CD4-positive, alpha-beta T cell (primary cell): ENCODE data around the gene ETF1. TPM values are rescaled to one million over a fixed set of nuclear protein-coding genes. Genes with fewer than 3 reads are reported as not detected.

Experiments used
- ATAC-seq: fragments of 200-7000 bp; cut with Tn5 transposase; one replicate; pipeline ENCODE4 v1.10.0; 2022; ENCODE audit warnings: mild to moderate bottlenecking; ENCODE audit not compliant: poor library complexity
- CTCF ChIA-PET: fragments of 350-600 bp; sonication (Branson Sonifier 250); formaldehyde crosslinking; loops from one replicate; lab custom pipeline; 2021; ENCODE audit warnings: antibody characterized with exemption, inconsistent platforms; lab: Charles Lee
- POLR2A ChIA-PET: fragments of 350-600 bp; sonication (Branson Sonifier 250); formaldehyde crosslinking; loops from one replicate; lab custom pipeline; 2021; ENCODE audit warnings: antibody characterized with exemption, inconsistent platforms; lab: Charles Lee
- DNase-seq, 14 experiments: peaks; one replicate each; pipeline ENCODE4 v3.0.0-alpha.2; 2013 to 2020; ENCODE audit warnings: mixed read lengths in 2 of 14
- H3K27ac ChIP-seq, 2 donors: one replicate each; pipeline versions ENCODE4 v1.5.1 to v1.7.0; 2013; ENCODE audit warnings: low read length in 2 of 2, low read depth in 1 of 2, mild to moderate bottlenecking in 1 of 2
- H3K27me3 ChIP-seq, 2 experiments: 1 replicate in 1 of 2; 2 replicates in 1 of 2; pipeline versions ENCODE4 v1.6.1 to v1.7.0; 2013; ENCODE audit warnings: low read length in 2 of 2, control low read depth in 1 of 2, mild to moderate bottlenecking in 1 of 2, moderate library complexity in 1 of 2; ENCODE audit not compliant: insufficient read depth in 2 of 2, control insufficient read depth in 1 of 2
- H3K36me3 ChIP-seq: one replicate; pipeline ENCODE4 v1.6.1; 2013; ENCODE audit warnings: low read length, control low read depth; ENCODE audit not compliant: insufficient read depth
- H3K4me1 ChIP-seq: one replicate; pipeline ENCODE4 v1.6.1; 2013; ENCODE audit warnings: low read length, control low read depth; ENCODE audit not compliant: insufficient read depth
- H3K4me3 ChIP-seq: one replicate; pipeline ENCODE4 v1.5.1; 2013; ENCODE audit warnings: mild to moderate bottlenecking, low read length, moderate library complexity
- H3K9me3 ChIP-seq, 2 experiments: 1 replicate in 1 of 2; 2 replicates in 1 of 2; pipeline versions ENCODE4 v1.6.1 to v1.7.0; 2013; ENCODE audit warnings: low read length in 2 of 2, mild to moderate bottlenecking in 2 of 2, control low read depth in 1 of 2, moderate library complexity in 1 of 2; ENCODE audit not compliant: control insufficient read depth in 1 of 2, insufficient read depth in 1 of 2
- H3K27ac Mint-ChIP-seq: one replicate; pipeline ENCODE4 v1.8.0; 2020; ENCODE audit warnings: mixed read lengths
- H3K27me3 Mint-ChIP-seq: one replicate; pipeline ENCODE4 v1.8.0; 2021; ENCODE audit warnings: mixed read lengths
- H3K36me3 Mint-ChIP-seq: one replicate; pipeline ENCODE4 v1.8.0; 2021; ENCODE audit warnings: low read depth, mixed read lengths
- H3K4me1 Mint-ChIP-seq: one replicate; pipeline ENCODE4 v1.8.0; 2021; ENCODE audit warnings: low read depth, mixed read lengths
- H3K4me3 Mint-ChIP-seq: one replicate; pipeline ENCODE4 v1.8.0; 2020; ENCODE audit warnings: mild to moderate bottlenecking, mixed read lengths
- H3K9me3 Mint-ChIP-seq: one replicate; pipeline ENCODE4 v1.8.0; 2020; ENCODE audit warnings: mixed read lengths
- CTCF ChIP-seq: fragments of 200-600 bp; IDR thresholded peaks from one replicate; pipeline ENCODE4 v1.8.0; 2022; ENCODE audit warnings: antibody characterized with exemption, mild to moderate bottlenecking
- intact Hi-C, 2 experiments: fragments of 100-400 bp; cut with DNase I in 1 of 2; cut with micrococcal nuclease in 1 of 2; formaldehyde crosslinking; loops; one replicate each; pipeline versions ENCODE4 v1.15.1 to v1.9.0; 2023 to 2025; cut with DNase I, micrococcal nuclease
- total RNA-seq, 174 experiments: library from RNA in 2 of 174; stranded (reverse) in 2 of 174; gene quantifications; one replicate each; pipeline ENCODE4 v1.2.3 and lab custom pipeline; 2021 to 2026

Gene ETF1
- total RNA-seq, 2 experiments from 2014 or later = 178 to 187 TPM

- DNase-seq (no peak), ATAC-seq (no peak)
- no peaks in the 10 kb centered on the region for H3K9me3 ChIP-seq
- no peak overlapping the region for H3K4me3 ChIP-seq
- Mint-ChIP-seq H3K27me3 (no peaks in the 10 kb centered on the region), H3K4me1 (peaks cover 26% of the 10 kb centered on the region), H3K4me3 (peak overlapping the region; percentile 96), H3K36me3 (peaks cover 20% of the 10 kb centered on the region), H3K9me3 (no peaks in the 10 kb centered on the region), H3K27ac (peak overlapping the region; percentile 79)
- no peak for TF ChIP-seq CTCF
- ChIA-PET POLR2A (no interaction called here), CTCF (no interaction called here)
- peaks cover 9% of the 10 kb centered on the region for H3K36me3 ChIP-seq
- peaks cover 47% of the 10 kb centered on the region for H3K4me1 ChIP-seq
- no peak overlapping the region for H3K27ac ChIP-seq
- H3K27me3 ChIP-seq = no peaks in the 10 kb centered on the region
- intact Hi-C loops = loop anchor here in 1 of 2 experiments (10.0 kb wide), 2 partner anchors 107 to 937 kb away; partner anchors contain the start of genes HSPA9 and SPATA24
Measured at GRCh38 chr5:138467711-138468132, 75.3 kb downstream of the ETF1 start.

GRCh38 chr5:138466900-138467710 is 75.9 kb downstream of the ETF1 start:
- H3K9me3 Mint-ChIP-seq = no peaks in the 10 kb centered on the region
- DNase-seq = no peak
- no peaks in the 10 kb centered on the region for H3K27me3 ChIP-seq
- no peaks in the 10 kb centered on the region for H3K9me3 ChIP-seq
- peaks cover 47% of the 10 kb centered on the region for H3K4me1 ChIP-seq
- intact Hi-C loops = loop anchor here in 1 of 2 experiments (1.0 to 10.0 kb wide), 3 partner anchors 24 to 938 kb away; partner anchors contain the start of genes HSPA9 and SPATA24
- no peak overlapping the region for H3K27ac ChIP-seq
- ChIA-PET CTCF (interaction anchor here (0.5 to 4.7 kb wide), 4 partner anchors 17 to 81 kb away, joined by 3 to 38 read pairs (median 18); no protein-coding TSS in a partner anchor), POLR2A (no interaction called here)
- TF ChIP-seq CTCF = no peak
- peaks cover 20% of the 10 kb centered on the region for H3K36me3 Mint-ChIP-seq
- H3K27ac Mint-ChIP-seq = peak overlapping the region; percentile 79
- H3K4me3 Mint-ChIP-seq = peak overlapping the region; percentile 96
- H3K4me1 Mint-ChIP-seq = peaks cover 26% of the 10 kb centered on the region
- peaks cover 9% of the 10 kb centered on the region for H3K36me3 ChIP-seq
- no peak for ATAC-seq
- H3K27me3 Mint-ChIP-seq = no peaks in the 10 kb centered on the region
- H3K4me3 ChIP-seq = peak overlapping the region; percentile 60

- peak overlapping the region; percentile 60 for H3K4me3 ChIP-seq
Measured at GRCh38 chr5:138466125-138466899, 76.7 kb downstream of the ETF1 start.

More at GRCh38 chr5:138466125-138466899, 76.7 kb downstream of the ETF1 start:
- Histone ChIP-seq H3K4me1 (peaks cover 47% of the 10 kb centered on the region), H3K36me3 (peaks cover 9% of the 10 kb centered on the region), H3K27ac (no peak overlapping the region), H3K9me3 (no peaks in the 10 kb centered on the region), H3K27me3 (no peaks in the 10 kb centered on the region)
- ATAC-seq (no peak), DNase-seq (peak in 2 of 14 experiments; percentile 57 to 58)
- Mint-ChIP-seq H3K9me3 (no peaks in the 10 kb centered on the region), H3K4me3 (peak overlapping the region; percentile 96), H3K36me3 (peaks cover 20% of the 10 kb centered on the region), H3K27ac (peak overlapping the region; percentile 93), H3K27me3 (no peaks in the 10 kb centered on the region), H3K4me1 (peaks cover 27% of the 10 kb centered on the region)
- intact Hi-C loops = loop anchor here in 1 of 2 experiments (1.0 to 10.0 kb wide), 3 partner anchors 25 to 938 kb away; partner anchors contain the start of genes HSPA9 and SPATA24
- CTCF ChIA-PET = interaction anchor here (0.5 to 4.7 kb wide), 8 partner anchors 16 to 82 kb away, joined by 3 to 38 read pairs (median 10); partner anchors contain the start of gene ETF1
- TF ChIP-seq CTCF = no peak
- POLR2A ChIA-PET = interaction anchor here (0.5 to 4.0 kb wide), 10 partner anchors 28 to 828 kb away, joined by 3 to 59 read pairs (median 6); partner anchors contain the start of genes CDC23, CDC25C, ETF1 and HSPA9
